Measurements from ENCODE around the gene C6orf120. TPM values are rescaled to one million over a fixed set of nuclear protein-coding genes. Genes with fewer than 3 reads are reported as not detected.

Gene C6orf120
- total and polyA plus RNA-seq, 2 donors (not counting 3 experiments of a cell fraction or from before 2014, with no cell fraction given) = 13.8 to 30.1 TPM

DNA sequence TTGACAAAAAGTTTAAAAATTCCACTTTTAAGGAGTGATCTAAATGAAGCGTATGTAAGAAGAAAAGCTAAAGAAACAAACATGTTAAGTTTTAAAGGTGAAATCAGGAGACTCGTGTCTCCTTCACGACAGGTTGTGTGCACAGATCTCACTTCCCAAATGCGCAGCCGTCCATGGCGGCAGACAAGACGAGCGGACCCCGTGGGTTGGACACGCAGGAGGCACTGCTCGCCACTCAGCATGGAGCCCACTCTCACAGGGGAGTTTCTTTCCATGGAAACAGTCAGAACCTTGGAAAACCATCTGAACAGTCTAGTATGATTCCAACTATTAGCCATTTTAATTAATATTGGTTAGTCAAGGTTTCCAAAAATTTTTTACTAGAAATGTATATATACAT, 49.0 kb upstream of the C6orf120 start:
- Histone ChIP-seq H4K20me1 (replicated peaks; ENCODE audit: control insufficient read depth, extremely low read depth, insufficient read depth, low read length) (no peaks in the 10 kb centered on the region), H3K27me3 (ENCODE audit: control insufficient read depth in 2 of 2, insufficient read depth in 2 of 2, low read length in 2 of 2) (no peaks in the 10 kb centered on the region), H3K9me3 (replicated peaks; ENCODE audit: control insufficient read depth, insufficient read depth, low read length) (no peaks in the 10 kb centered on the region), H2AFZ (ENCODE audit: low read depth, low read length) (no peak overlapping the region), H3K9me1 (replicated peaks; ENCODE audit: control insufficient read depth, extremely low read depth, insufficient read depth, low read length) (no peaks in the 10 kb centered on the region), H3K9ac (replicated peaks; ENCODE audit: extremely low read depth, insufficient read depth, low read length) (no peak overlapping the region), H3K4me2 (ENCODE audit: insufficient read depth, low read length) (no peak overlapping the region), H3K79me2 (ENCODE audit: control insufficient read depth, insufficient read depth, low read length) (no peaks in the 10 kb centered on the region), H3K4me3 (replicated peaks in 1 of 3; ENCODE audit: insufficient read depth in 1 of 3, low read depth in 1 of 3, low read length in 3 of 3) (no peak overlapping the region), H3K4me1 (ENCODE audit: control insufficient read depth, extremely low read depth, insufficient read depth, low read length) (no peaks in the 10 kb centered on the region), H3K36me3 (ENCODE audit: control insufficient read depth in 2 of 2, extremely low read depth in 1 of 2, insufficient read depth in 2 of 2, low read length in 2 of 2) (peaks cover 0 to 14% of the 10 kb centered on the region in 2 experiments), H3K27ac (ENCODE audit: insufficient read depth, low read depth, low read length) (no peak overlapping the region)
- dilution Hi-C loops (cut with MboI; ENCODE audit: extremely low pct_ligation_motif_present, low sequenced_read_pairs) = no loop called here
- intact Hi-C loops (cut with micrococcal nuclease) = loop anchor here (10.0 kb wide), 1 partner anchor 228 kb away; no protein-coding TSS in a partner anchor
- DNase-seq (ENCODE audit: low read depth, low spot score) (no peak), FAIRE-seq (no peak)
- ChIA-PET CTCF (no interaction called here), POLR2A (no interaction called here)
- TF ChIP-seq JUN (IDR thresholded peaks at IDR 0.05; ENCODE audit: borderline replicate concordance, insufficient read depth, insufficient read length, low read depth) (no peak), FOS (IDR thresholded peaks at IDR 0.05; ENCODE audit: borderline replicate concordance, insufficient read depth, low read length) (no peak), POLR2AphosphoS5 (IDR thresholded peaks at IDR 0.05; ENCODE audit: insufficient read depth, low read depth, low read length) (no peak), CTCF (IDR thresholded peaks at IDR 0.05; ENCODE audit: extremely low read depth in 1 of 2, insufficient read depth in 1 of 2, low read depth in 1 of 2, low read length in 2 of 2) (no peak), POLR2A (IDR thresholded peaks at IDR 0.05; ENCODE audit: low read depth, low read length) (no peak), MYC (IDR thresholded peaks at IDR 0.05; ENCODE audit: low read depth, low read length) (no peak), GATA2 (IDR thresholded peaks at IDR 0.05; ENCODE audit: insufficient read depth, insufficient read length, low read depth, low read length) (no peak), EZH2 (IDR thresholded peaks at IDR 0.05; ENCODE audit: borderline replicate concordance, low read depth, low read length, severe bottlenecking) (no peak)
- no TSS peak for BruUV-seq (replicated peaks)
